MCF 10A (cell line): ENCODE data around the gene ZNF512B. TPM values are rescaled to one million over a fixed set of nuclear protein-coding genes. Genes with fewer than 3 reads are reported as not detected.

Experiments
- BruUV-seq: library from RNA; stranded (reverse); fragments of 400-500 nt; replicated peaks from 2 replicates; lab custom pipeline; 2021; lab: Mats Ljungman, UMichigan
- CTCF ChIA-PET: fragments of 300-600 bp; sonication (Branson Sonifier 250); formaldehyde crosslinking; extraction: SDS; loops from one replicate; lab custom pipeline; 2021; ENCODE audit warnings: antibody characterized with exemption, inconsistent platforms; lab: Yijun Ruan, JAX
- POLR2A ChIA-PET: fragments of 300-600, 350-650 bp; sonication (Branson Sonifier 250); formaldehyde crosslinking; extraction: SDS; loops from one replicate; lab custom pipeline; 2020; ENCODE audit warnings: antibody characterized with exemption, inconsistent platforms; lab: Yijun Ruan, JAX
- DNase-seq: peaks from one replicate; pipeline ENCODE4 v3.0.0-alpha.2; 2018; ENCODE audit not compliant: unreplicated experiment
- H3K27ac Mint-ChIP-seq: one replicate; pipeline ENCODE4 v1.8.0; 2022; ENCODE audit warnings: mild to moderate bottlenecking, low read depth, mixed read lengths; ENCODE audit not compliant: unreplicated experiment
- H3K27me3 Mint-ChIP-seq: one replicate; pipeline ENCODE4 v1.8.0; 2022; ENCODE audit warnings: mixed read lengths; ENCODE audit not compliant: insufficient read depth, unreplicated experiment
- H3K36me3 Mint-ChIP-seq: one replicate; pipeline ENCODE4 v1.8.0; 2022; ENCODE audit warnings: mild to moderate bottlenecking, moderate library complexity, mixed read lengths; ENCODE audit not compliant: insufficient read depth, unreplicated experiment
- H3K4me1 Mint-ChIP-seq: one replicate; pipeline ENCODE4 v1.8.0; 2022; ENCODE audit warnings: mixed read lengths; ENCODE audit not compliant: insufficient read depth, unreplicated experiment
- H3K4me3 Mint-ChIP-seq: one replicate; pipeline ENCODE4 v1.8.0; 2022; ENCODE audit warnings: mild to moderate bottlenecking, moderate library complexity, mixed read lengths; ENCODE audit not compliant: unreplicated experiment
- H3K9me3 Mint-ChIP-seq: one replicate; pipeline ENCODE4 v1.8.0; 2022; ENCODE audit warnings: mixed read lengths; ENCODE audit not compliant: unreplicated experiment
- CTCF ChIP-seq: fragments of 200-600 bp; IDR thresholded peaks from one replicate; pipeline ENCODE4 v1.8.0; 2022; ENCODE audit warnings: antibody characterized with exemption, mild to moderate bottlenecking; ENCODE audit not compliant: unreplicated experiment
- intact Hi-C: fragments of 100-400 bp; cut with micrococcal nuclease; formaldehyde crosslinking; loops from 2 replicates; pipeline ENCODE4 v1.14.1; 2022
- total RNA-seq: library from RNA; stranded (reverse); gene quantifications from 2 replicates; pipeline ENCODE4 v1.2.3, GENCODE V29; 2022

The ZNF512B gene
- total RNA-seq, 1 experiment from 2014 or later = 26.6 TPM

- Mint-ChIP-seq H3K4me1 (peaks cover 19% of the 10 kb centered on the region), H3K27ac (no peak overlapping the region), H3K9me3 (no peaks in the 10 kb centered on the region), H3K4me3 (no peak overlapping the region), H3K27me3 (no peaks in the 10 kb centered on the region), H3K36me3 (peaks cover 13% of the 10 kb centered on the region)
- ChIA-PET CTCF (no interaction called here), POLR2A (interaction anchor here (1.2 kb wide), 2 partner anchors 10 to 93 kb away, joined by 4 to 9 read pairs; partner anchors contain the start of gene TPD52L2)
- TF ChIP-seq CTCF = no peak
- intact Hi-C loops = loop anchor here (5.0 kb wide), 2 partner anchors 251 to 421 kb away; partner anchors contain the start of genes ARFRP1, PTK6 and ZGPAT
- no TSS peak for BruUV-seq
- DNase-seq = no peak
Measured at GRCh38 chr20:63958471-63958870, 11.3 kb downstream of the ZNF512B start.

DNA sequence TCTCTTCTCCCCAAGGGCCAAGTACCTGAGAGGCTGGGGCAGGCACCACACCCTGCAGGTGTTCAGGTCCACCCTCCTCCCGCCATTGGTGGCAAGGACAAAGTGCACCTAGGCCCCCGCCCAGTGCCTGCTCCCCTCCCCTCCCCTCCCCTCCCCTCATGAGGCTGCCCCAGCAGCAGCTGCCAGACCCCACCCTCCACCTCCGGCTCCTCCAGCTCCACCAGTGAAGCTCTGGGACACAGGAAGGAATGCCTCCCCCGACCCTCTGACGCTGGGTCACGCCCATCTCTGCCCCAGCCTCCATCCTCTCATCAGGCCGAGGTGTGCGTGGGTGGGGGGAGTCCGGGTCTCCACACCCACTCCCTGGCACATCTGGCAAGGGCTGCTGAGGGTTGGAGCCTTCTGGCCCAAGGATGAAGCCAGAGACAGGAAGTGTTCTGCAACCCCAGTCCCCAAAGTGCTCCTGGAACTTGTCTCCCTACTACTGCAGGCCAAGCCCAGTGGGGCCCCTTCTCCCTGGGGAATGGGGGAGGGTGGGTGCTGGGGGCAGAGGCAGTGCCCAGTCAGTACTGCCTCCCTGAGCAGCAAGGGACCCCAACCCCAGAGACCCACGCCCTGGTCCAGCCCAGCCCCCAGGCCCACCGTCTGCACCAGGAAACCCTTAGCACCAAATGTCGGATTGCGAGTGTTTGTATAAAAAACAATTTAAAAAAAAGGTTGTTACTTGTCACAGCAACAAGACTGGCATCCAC, 11.9 kb downstream of the ZNF512B start:
- no peak for TF ChIP-seq CTCF
- Mint-ChIP-seq H3K27me3 (no peaks in the 10 kb centered on the region), H3K9me3 (no peaks in the 10 kb centered on the region), H3K27ac (no peak overlapping the region), H3K4me1 (peaks cover 21% of the 10 kb centered on the region), H3K4me3 (peak overlapping the region; percentile 74), H3K36me3 (peaks cover 13% of the 10 kb centered on the region)
- BruUV-seq = no TSS peak
- DNase-seq = peak; percentile 65
- ChIA-PET CTCF (interaction anchor here (0.6 to 1.5 kb wide), 3 partner anchors 12 to 420 kb away, joined by 3 to 7 read pairs (median 4); no protein-coding TSS in a partner anchor), POLR2A (interaction anchor here (0.6 to 3.7 kb wide), 15 partner anchors 11 to 437 kb away, joined by 3 to 74 read pairs (median 13); partner anchors contain the start of genes ARFRP1, PRPF6, PTK6 and SAMD10)
- intact Hi-C loops = loop anchor here (5.0 kb wide), 2 partner anchors 251 to 421 kb away; partner anchors contain the start of genes ARFRP1, PTK6 and ZGPAT

DNA sequence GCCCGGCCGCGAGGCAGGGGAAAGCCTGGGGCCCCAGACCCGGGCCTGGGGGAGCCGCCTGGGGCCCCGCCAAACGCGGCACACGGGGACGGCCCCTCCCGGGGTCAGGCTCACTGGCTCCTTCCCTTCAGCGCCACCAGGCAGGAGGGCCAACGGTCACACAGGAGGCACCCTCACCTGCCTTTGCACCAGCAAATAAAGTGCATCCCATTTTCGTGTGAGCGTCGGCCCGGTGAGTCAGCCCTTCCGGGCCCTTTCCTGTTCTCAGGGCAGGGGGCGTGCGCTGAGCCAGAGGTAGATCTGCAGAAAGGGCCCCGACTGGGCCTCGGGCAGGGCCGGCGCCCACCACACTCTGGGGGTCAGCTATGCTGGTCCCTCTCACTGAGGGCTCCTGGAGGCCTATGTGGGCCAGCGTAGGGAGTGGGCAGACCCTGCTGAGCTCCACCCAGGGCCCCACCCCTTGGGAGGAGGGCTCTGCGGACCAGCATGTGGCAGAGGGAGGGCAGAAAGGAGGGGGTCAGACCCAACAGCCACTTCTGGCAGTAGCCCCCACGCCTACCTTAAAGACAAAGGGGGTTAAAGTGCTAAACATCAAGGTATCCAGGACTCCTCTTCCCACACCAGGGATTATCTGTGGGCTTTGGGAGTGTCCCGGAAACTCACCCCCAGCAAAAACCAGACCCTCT, 12.6 kb downstream of the ZNF512B start:
- CTCF ChIA-PET = interaction anchor here (0.6 to 1.5 kb wide), 6 partner anchors 13 to 419 kb away, joined by 3 to 7 read pairs (median 4); no protein-coding TSS in a partner anchor
- Mint-ChIP-seq H3K9me3 (no peaks in the 10 kb centered on the region), H3K27ac (no peak overlapping the region), H3K4me3 (peak overlapping the region; percentile 74), H3K27me3 (no peaks in the 10 kb centered on the region), H3K4me1 (peaks cover 21% of the 10 kb centered on the region), H3K36me3 (peaks cover 13% of the 10 kb centered on the region)
- peak; percentile 77 for DNase-seq
- intact Hi-C loops = loop anchor here (5.0 kb wide), 2 partner anchors 250 to 420 kb away; partner anchors contain the start of genes ARFRP1, PTK6 and ZGPAT
- POLR2A ChIA-PET = interaction anchor here (0.6 to 3.7 kb wide), 21 partner anchors 11 to 436 kb away, joined by 3 to 74 read pairs (median 6); partner anchors contain the start of genes ARFRP1, PRPF6, PTK6 and SAMD10
- TF ChIP-seq CTCF = peak; percentile 11
- TSS peak; percentile 14 for BruUV-seq
